Karpas-422 (cell line): ENCODE results near the gene HAUS3. TPM values are rescaled to one million over a fixed set of nuclear protein-coding genes. Genes with fewer than 3 reads are reported as not detected.

ENCODE experiments used
- DNase-seq: peaks from one replicate; pipeline ENCODE4 v3.0.0-alpha.2; 2015
- H2AFZ ChIP-seq: fragments of 200-600 bp; sonication (generic); 2 replicates; pipeline ENCODE4 v1.6.1; 2014; ENCODE audit warnings: antibody characterized with exemption, low read length, mixed read lengths
- H3K27ac ChIP-seq: fragments of 200-600 bp; sonication (generic); 2 replicates; pipeline ENCODE4 v1.5.1; 2014; ENCODE audit warnings: mild to moderate bottlenecking, low read length, moderate library complexity
- H3K27me3 ChIP-seq: fragments of 200-600 bp; sonication (generic); 2 replicates; pipeline ENCODE4 v1.6.1; 2014; ENCODE audit warnings: low read length, mixed read lengths
- H3K36me3 ChIP-seq: fragments of 200-600 bp; sonication (generic); 2 replicates; pipeline ENCODE4 v1.6.1; 2014; ENCODE audit warnings: low read length, mixed read lengths; ENCODE audit not compliant: insufficient read depth
- H3K4me1 ChIP-seq: fragments of 200-600 bp; sonication (generic); 2 replicates; pipeline ENCODE4 v1.6.1; 2014; ENCODE audit warnings: mild to moderate bottlenecking, low read length, mixed read lengths
- H3K4me2 ChIP-seq: fragments of 200-600 bp; sonication (generic); 2 replicates; pipeline ENCODE4 v1.6.1; 2014; ENCODE audit warnings: low read length, low read depth, mild to moderate bottlenecking; ENCODE audit not compliant: poor library complexity, severe bottlenecking
- H3K4me3 ChIP-seq: fragments of 200-600 bp; sonication (generic); 2 replicates; pipeline ENCODE4 v1.5.1; 2014; ENCODE audit warnings: mild to moderate bottlenecking, antibody characterized with exemption, low read length, mixed read lengths
- H3K79me2 ChIP-seq: fragments of 200-600 bp; sonication (generic); 2 replicates; pipeline ENCODE4 v1.6.1; 2014; ENCODE audit warnings: mild to moderate bottlenecking, low read length, mixed read lengths
- H3K9ac ChIP-seq: fragments of 200-600 bp; sonication (generic); 2 replicates; pipeline ENCODE4 v1.6.0; 2014; ENCODE audit warnings: low read length
- H3K9me2 ChIP-seq: fragments of 200-600 bp; sonication (generic), shearing (Covaris generic); replicated peaks from 2 replicates; pipeline ENCODE4 v1.6.0; 2014; ENCODE audit warnings: mild to moderate bottlenecking, low read length, moderate library complexity; ENCODE audit not compliant: insufficient read depth
- H3K9me3 ChIP-seq: fragments of 300-700, 200-600 bp; sonication (generic); 2 replicates; pipeline ENCODE4 v1.6.1; 2014; ENCODE audit warnings: low read length, mixed read lengths
- H4K20me1 ChIP-seq: fragments of 200-600 bp; sonication (generic); 2 replicates; pipeline ENCODE4 v1.6.1; 2014; ENCODE audit warnings: mild to moderate bottlenecking, antibody characterized with exemption, low read length, low read depth; ENCODE audit not compliant: insufficient read depth
- total RNA-seq: library from RNA; depleted of rRNA; stranded (reverse); fragments of >200 nt; shearing (Covaris generic); gene quantifications from 2 replicates; pipeline ENCODE4 v1.2.3, GENCODE V29; 2014; ENCODE audit warnings: low replicate concordance; rRNA removed

The HAUS3 gene, protein sequence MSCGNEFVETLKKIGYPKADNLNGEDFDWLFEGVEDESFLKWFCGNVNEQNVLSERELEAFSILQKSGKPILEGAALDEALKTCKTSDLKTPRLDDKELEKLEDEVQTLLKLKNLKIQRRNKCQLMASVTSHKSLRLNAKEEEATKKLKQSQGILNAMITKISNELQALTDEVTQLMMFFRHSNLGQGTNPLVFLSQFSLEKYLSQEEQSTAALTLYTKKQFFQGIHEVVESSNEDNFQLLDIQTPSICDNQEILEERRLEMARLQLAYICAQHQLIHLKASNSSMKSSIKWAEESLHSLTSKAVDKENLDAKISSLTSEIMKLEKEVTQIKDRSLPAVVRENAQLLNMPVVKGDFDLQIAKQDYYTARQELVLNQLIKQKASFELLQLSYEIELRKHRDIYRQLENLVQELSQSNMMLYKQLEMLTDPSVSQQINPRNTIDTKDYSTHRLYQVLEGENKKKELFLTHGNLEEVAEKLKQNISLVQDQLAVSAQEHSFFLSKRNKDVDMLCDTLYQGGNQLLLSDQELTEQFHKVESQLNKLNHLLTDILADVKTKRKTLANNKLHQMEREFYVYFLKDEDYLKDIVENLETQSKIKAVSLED
- 13.7 and 14.6 TPM in 2 replicates for total RNA-seq

- peak within 1 kb of the TSS; percentile 86 for H3K4me3 ChIP-seq
- H3K27ac ChIP-seq = peak within 1 kb of the TSS; percentile 60
- peak; percentile 99 for DNase-seq
- peaks cover 15% of the 10 kb centered on the region; the same call in 1 of the 2 replicates for H4K20me1 ChIP-seq
- peak within 1 kb of the TSS; percentile 96 for H3K4me2 ChIP-seq
- peak within 1 kb of the TSS; percentile 50; the same call in 1 of the 2 replicates for H2AFZ ChIP-seq
- H3K9me3 ChIP-seq = no peaks in the 10 kb centered on the region
- H3K9ac ChIP-seq = peak within 1 kb of the TSS; percentile 90
- H3K9me2 ChIP-seq = no peaks in the 10 kb centered on the region
- no peaks in the 10 kb centered on the region for H3K27me3 ChIP-seq
- peaks cover 50% of the 10 kb centered on the region for H3K79me2 ChIP-seq
- peaks cover 64% of the 10 kb centered on the region for H3K4me1 ChIP-seq
- H3K36me3 ChIP-seq = peaks cover 20% of the 10 kb centered on the region; the same call in 1 of the 2 replicates
Observed at GRCh38 chr4:2241410-2242353, at the start of gene HAUS3, which contains the start of gene POLN. Gene HAUS3, minus strand, starts transcription at chr4:2242121. Its CDS starts 1,175 bp downstream, at chr4:2240946. Gene POLN, minus strand, starts transcription at chr4:2242121. Its CDS starts 12,890 bp downstream, at chr4:2229231.

- DNase-seq = peak; percentile 91
- Histone ChIP-seq H3K9me3 (no peaks in the 10 kb centered on the region), H3K36me3 (no peaks in the 10 kb centered on the region), H3K27me3 (no peaks in the 10 kb centered on the region), H2AFZ (peak overlapping the region; percentile 71), H3K4me2 (peak overlapping the region; percentile 66), H3K79me2 (no peaks in the 10 kb centered on the region), H3K4me1 (peaks cover 36% of the 10 kb centered on the region), H4K20me1 (no peaks in the 10 kb centered on the region), H3K27ac (peak overlapping the region; percentile 73), H3K4me3 (peak overlapping the region; percentile 22; the same call in 1 of the 2 replicates), H3K9me2 (no peaks in the 10 kb centered on the region), H3K9ac (peak overlapping the region; percentile 44)
Observed at GRCh38 chr4:2290974-2291704, 49.2 kb upstream of the HAUS3 start.

DNA sequence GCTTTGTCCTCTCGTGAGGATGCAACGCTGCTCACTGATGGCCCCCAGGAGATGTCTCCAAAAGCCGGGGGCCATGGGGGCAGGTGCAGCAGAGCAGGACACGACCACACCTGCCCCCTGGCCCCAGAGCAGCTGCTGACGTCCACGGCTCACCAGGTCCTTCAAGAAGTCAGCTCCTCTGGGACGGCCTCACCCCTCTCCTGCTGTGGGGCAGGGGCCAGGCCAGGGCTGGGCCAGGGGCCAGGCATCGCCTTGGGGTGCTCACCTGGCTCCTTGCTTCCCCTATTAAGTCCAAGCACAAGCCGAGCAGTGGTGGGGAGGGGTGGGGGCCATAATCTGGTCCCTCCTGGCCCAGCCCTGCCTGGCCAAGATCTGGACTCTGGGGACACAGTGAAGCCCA, 48.6 kb upstream of the HAUS3 start:
- peak overlapping the region; percentile 71 for H2AFZ ChIP-seq
- H4K20me1 ChIP-seq = no peaks in the 10 kb centered on the region
- DNase-seq = peak; percentile 67
- H3K9ac ChIP-seq = peak overlapping the region; percentile 44
- peak overlapping the region; percentile 22; the same call in 1 of the 2 replicates for H3K4me3 ChIP-seq
- no peaks in the 10 kb centered on the region for H3K9me3 ChIP-seq
- H3K4me2 ChIP-seq = peak overlapping the region; percentile 66
- no peaks in the 10 kb centered on the region for H3K79me2 ChIP-seq
- no peaks in the 10 kb centered on the region for H3K9me2 ChIP-seq
- peak overlapping the region; percentile 73 for H3K27ac ChIP-seq
- no peaks in the 10 kb centered on the region for H3K27me3 ChIP-seq
- H3K4me1 ChIP-seq = peaks cover 36% of the 10 kb centered on the region
- no peaks in the 10 kb centered on the region for H3K36me3 ChIP-seq

- Histone ChIP-seq H3K27ac (peak overlapping the region; percentile 73), H3K9me3 (no peaks in the 10 kb centered on the region), H3K79me2 (no peaks in the 10 kb centered on the region), H3K9me2 (no peaks in the 10 kb centered on the region), H3K4me2 (peak overlapping the region; percentile 66), H3K27me3 (no peaks in the 10 kb centered on the region), H3K4me3 (peak overlapping the region; percentile 22; the same call in 1 of the 2 replicates), H3K4me1 (peaks cover 36% of the 10 kb centered on the region), H3K36me3 (no peaks in the 10 kb centered on the region), H3K9ac (peak overlapping the region; percentile 37), H4K20me1 (no peaks in the 10 kb centered on the region), H2AFZ (no peak overlapping the region; the same call in 1 of the 2 replicates)
- peak; percentile 65 for DNase-seq
Observed at GRCh38 chr4:2289955-2290333, 48.0 kb upstream of the HAUS3 start.

- no peak overlapping the region for H3K4me3 ChIP-seq
- DNase-seq = no peak
- H3K36me3 ChIP-seq = no peaks in the 10 kb centered on the region
- no peaks in the 10 kb centered on the region for H3K27me3 ChIP-seq
- H4K20me1 ChIP-seq = no peaks in the 10 kb centered on the region
- H3K9ac ChIP-seq = peak overlapping the region; percentile 31; the same call in 1 of the 2 replicates
- H3K9me2 ChIP-seq = no peaks in the 10 kb centered on the region
- no peaks in the 10 kb centered on the region for H3K79me2 ChIP-seq
- no peaks in the 10 kb centered on the region for H3K9me3 ChIP-seq
- peak overlapping the region; percentile 66 for H3K4me2 ChIP-seq
- H3K4me1 ChIP-seq = peaks cover 36% of the 10 kb centered on the region
- H2AFZ ChIP-seq = no peak overlapping the region
- H3K27ac ChIP-seq = no peak overlapping the region
Observed at GRCh38 chr4:2289311-2289954, 47.5 kb upstream of the HAUS3 start.

GRCh38 chr4:2288051-2288541, 46.2 kb upstream of the HAUS3 start:
- Histone ChIP-seq H3K79me2 (no peaks in the 10 kb centered on the region), H3K4me3 (no peak overlapping the region), H2AFZ (no peak overlapping the region), H3K9me2 (no peaks in the 10 kb centered on the region), H3K27me3 (no peaks in the 10 kb centered on the region), H3K4me1 (peaks cover 36% of the 10 kb centered on the region), H4K20me1 (no peaks in the 10 kb centered on the region), H3K36me3 (no peaks in the 10 kb centered on the region), H3K9me3 (no peaks in the 10 kb centered on the region), H3K27ac (no peak overlapping the region), H3K9ac (no peak overlapping the region), H3K4me2 (no peak overlapping the region)
- DNase-seq = no peak

DNA sequence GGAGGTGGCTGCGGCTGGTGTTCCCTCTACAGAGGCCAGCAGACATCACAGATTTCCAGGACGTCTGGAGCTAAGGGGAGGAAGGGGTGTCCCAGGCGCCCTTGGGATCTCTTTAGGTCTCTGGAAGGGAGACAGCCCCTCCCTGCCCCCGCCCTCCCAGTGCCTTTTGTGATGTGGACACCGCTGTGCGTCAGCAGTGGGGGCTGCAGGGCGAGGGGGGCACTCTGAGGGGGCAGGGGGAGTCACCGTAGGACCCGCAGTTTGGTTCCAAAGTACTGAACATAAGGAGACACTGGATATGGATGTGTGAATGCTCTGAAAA, 45.6 kb upstream of the HAUS3 start:
- Histone ChIP-seq H3K27ac (no peak overlapping the region), H3K79me2 (no peaks in the 10 kb centered on the region), H4K20me1 (no peaks in the 10 kb centered on the region), H3K27me3 (no peaks in the 10 kb centered on the region), H3K36me3 (no peaks in the 10 kb centered on the region), H3K4me2 (no peak overlapping the region), H3K9me2 (no peaks in the 10 kb centered on the region), H3K9ac (no peak overlapping the region), H3K4me1 (peaks cover 32% of the 10 kb centered on the region), H2AFZ (no peak overlapping the region), H3K4me3 (no peak overlapping the region), H3K9me3 (no peaks in the 10 kb centered on the region)
- DNase-seq = no peak
